ENCODE measurements around the gene BATF. TPM values are rescaled to one million over a fixed set of nuclear protein-coding genes. Genes with fewer than 3 reads are reported as not detected.

Gene BATF
- total RNA-seq, 1 experiment from 2014 or later: 0.69 TPM

GRCh38 chr14:75554482-75554881, 32.2 kb downstream of the BATF start:
- Histone ChIP-seq H3K27ac (ENCODE audit: low read depth, low read length) (no peak overlapping the region), H3K4me1 (ENCODE audit: control insufficient read depth in 1 of 2, insufficient read depth in 2 of 2, low read length in 2 of 2) (peaks cover 4 to 9% of the 10 kb centered on the region in 2 experiments; a peak in 2 of 4 replicates), H2AFZ (ENCODE audit: low read depth, low read length, poor library complexity, severe bottlenecking) (peak overlapping the region; percentile 32), H3K9me2 (ENCODE audit: insufficient read depth) (no peaks in the 10 kb centered on the region), H3K79me2 (ENCODE audit: insufficient read depth, low read length) (no peaks in the 10 kb centered on the region), H3K4me2 (ENCODE audit: low read length) (peak overlapping the region; percentile 39), H3K9me3 (ENCODE audit: control insufficient read depth in 1 of 2, insufficient read depth in 1 of 2, low read depth in 1 of 2, low read length in 2 of 2) (no peaks in the 10 kb centered on the region; a peak in 1 of 4 replicates), H4K20me1 (ENCODE audit: insufficient read depth) (no peaks in the 10 kb centered on the region), H3K9ac (ENCODE audit: low read length) (no peak overlapping the region), H3K36me3 (ENCODE audit: control insufficient read depth in 1 of 2, insufficient read depth in 2 of 2, low read length in 2 of 2) (no peaks in the 10 kb centered on the region), H3K4me3 (replicated peaks in 1 of 2; ENCODE audit: low read depth in 1 of 2, low read length in 2 of 2) (no peak overlapping the region), H3K27me3 (ENCODE audit: insufficient read depth, low read length) (no peaks in the 10 kb centered on the region)
- TF ChIP-seq POLR2A (IDR thresholded peaks at IDR 0.05; ENCODE audit: borderline replicate concordance, extremely low read depth, insufficient read depth, insufficient read length) (no peak), TCF7L2 (IDR thresholded peaks at IDR 0.05; ENCODE audit: borderline replicate concordance, extremely low read depth, insufficient read depth, insufficient read length) (no peak), ATF3 (IDR thresholded peaks at IDR 0.05) (no peak), POLR2AphosphoS5 (IDR thresholded peaks at IDR 0.05; ENCODE audit: low read depth, low read length) (no peak), ELF1 (IDR thresholded peaks at IDR 0.05; ENCODE audit: borderline replicate concordance, low read depth) (no peak), RAD21 (IDR thresholded peaks at IDR 0.05; ENCODE audit: low read depth) (no peak), SP1 (IDR thresholded peaks at IDR 0.05; ENCODE audit: low read depth) (peak; percentile 36; the same call in 1 of the 2 replicates), CBX3 (IDR thresholded peaks at IDR 0.05; ENCODE audit: low read depth) (no peak), CEBPB (IDR thresholded peaks at IDR 0.05; ENCODE audit: low read depth) (no peak), EZH2phosphoT487 (IDR thresholded peaks at IDR 0.05; ENCODE audit: borderline replicate concordance) (no peak), ZFX (IDR thresholded peaks at IDR 0.05) (no peak), YY1 (IDR thresholded peaks at IDR 0.05; ENCODE audit: extremely low read depth, insufficient replicate concordance, low read depth, low read length) (no peak), ZNF274 (IDR thresholded peaks at IDR 0.05; ENCODE audit: low read depth, low read length) (no peak), SRF (IDR thresholded peaks at IDR 0.05; ENCODE audit: low read depth) (no peak), JUND (IDR thresholded peaks at IDR 0.05) (peak; percentile 15; the same call in 1 of the 2 replicates), CTCF (IDR thresholded peaks at IDR 0.05 in 2 of 3, conservative IDR thresholded peaks at IDR 0.05 in 1 of 3; ENCODE audit: borderline replicate concordance in 1 of 3, insufficient read depth in 1 of 3, low read depth in 2 of 3, low read length in 2 of 3) (no peak)
- no peak for DNase-seq (ENCODE audit: low read depth, low spot score)
- ChIA-PET RAD21 (ENCODE audit: low non-redundant PET in 1 of 2, low total read pairs in 2 of 2, uncharacterized antibody in 2 of 2, unreplicated experiment in 2 of 2) (no interaction called here), CTCF (no interaction called here), POLR2A (no interaction called here)
- BruUV-seq (replicated peaks): no TSS peak
- intact Hi-C loops (cut with micrococcal nuclease): no loop called here
- ATAC-seq: peak; percentile 75
